ENCODE results near the gene VWA8.
A peak's percentile ranks its signal among the peaks of the same experiment; 100 is the strongest.

The VWA8 gene

DNA sequence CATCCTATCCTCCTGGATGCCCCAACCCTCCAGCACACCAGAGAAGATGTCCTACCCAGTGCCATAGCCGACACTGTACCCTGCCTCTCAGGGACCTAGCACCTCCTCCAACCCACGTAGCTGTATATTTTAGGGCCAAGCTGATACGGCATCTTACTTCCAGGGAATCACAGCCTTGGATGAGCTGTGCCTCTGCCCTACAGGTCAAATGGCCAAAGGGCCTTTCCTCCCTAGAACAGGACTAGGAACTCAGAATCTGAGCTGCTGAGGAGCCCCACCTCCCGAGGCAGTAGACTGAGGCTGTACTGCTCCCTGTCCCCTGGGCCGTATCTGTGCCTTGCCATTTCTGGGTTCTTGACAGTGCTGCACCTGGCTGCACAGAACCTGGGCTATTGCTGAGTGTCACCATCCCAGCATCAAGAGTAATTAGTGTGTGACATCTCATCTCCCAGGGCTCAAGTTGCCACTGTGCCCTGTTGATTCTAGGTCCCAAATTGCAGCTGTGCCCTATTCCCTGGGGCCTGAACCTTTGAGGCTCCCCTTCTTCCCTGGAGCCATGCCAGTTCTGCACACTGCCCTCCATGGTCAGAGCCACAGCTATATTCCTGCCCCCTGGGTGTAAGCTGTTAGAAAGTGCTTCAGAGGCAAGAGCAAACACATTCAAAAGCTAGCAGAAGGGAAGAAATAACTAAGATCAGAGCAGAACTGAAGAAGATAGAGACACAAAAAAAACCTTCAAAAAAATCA, 41.0 kb downstream of the VWA8 start:
- H3K27ac ChIP-seq, result no peak overlapping the region
- in situ Hi-C loops (cut with HindIII; ENCODE audit: low pct_ligation_motif_present, low sequenced_read_pairs), result no loop called here
- TF ChIP-seq CTCF (IDR thresholded peaks at IDR 0.05; ENCODE audit: low read depth, low read length, missing control alignments), result no peak

GRCh38 chr13:41919031-41919740, 41.7 kb downstream of the VWA8 start:
- Histone ChIP-seq H3K4me3 (ENCODE audit: low read depth, low read length) (no peak overlapping the region), H3K27me3 (replicated peaks) (no peaks in the 10 kb centered on the region), H3K36me3 (replicated peaks) (no peaks in the 10 kb centered on the region), H3K27ac (no peak overlapping the region)
- DNase-seq, result no peak
- in situ Hi-C loops (cut with HindIII; ENCODE audit: low pct_ligation_motif_present, low sequenced_read_pairs), result no loop called here
- TF ChIP-seq CTCF (IDR thresholded peaks at IDR 0.05; ENCODE audit: low read depth, low read length, missing control alignments), result no peak

More for the DNA sequence above, 41.0 kb downstream of the VWA8 start:
- Histone ChIP-seq H3K36me3 (replicated peaks) (no peaks in the 10 kb centered on the region), H3K27me3 (replicated peaks) (no peaks in the 10 kb centered on the region), H3K4me3 (ENCODE audit: low read depth, low read length) (no peak overlapping the region)
- DNase-seq, result no peak

GRCh38 chr13:41917641-41918040, 43.3 kb downstream of the VWA8 start:
- Histone ChIP-seq H3K4me3 (ENCODE audit: low read depth, low read length) (no peak overlapping the region), H3K27me3 (replicated peaks) (no peaks in the 10 kb centered on the region), H3K27ac (peak overlapping the region; percentile 81), H3K36me3 (replicated peaks) (no peaks in the 10 kb centered on the region)
- no peak for TF ChIP-seq CTCF (IDR thresholded peaks at IDR 0.05; ENCODE audit: low read depth, low read length, missing control alignments)
- in situ Hi-C loops (cut with HindIII; ENCODE audit: low pct_ligation_motif_present, low sequenced_read_pairs), result no loop called here
- peak; percentile 53 for DNase-seq

DNA sequence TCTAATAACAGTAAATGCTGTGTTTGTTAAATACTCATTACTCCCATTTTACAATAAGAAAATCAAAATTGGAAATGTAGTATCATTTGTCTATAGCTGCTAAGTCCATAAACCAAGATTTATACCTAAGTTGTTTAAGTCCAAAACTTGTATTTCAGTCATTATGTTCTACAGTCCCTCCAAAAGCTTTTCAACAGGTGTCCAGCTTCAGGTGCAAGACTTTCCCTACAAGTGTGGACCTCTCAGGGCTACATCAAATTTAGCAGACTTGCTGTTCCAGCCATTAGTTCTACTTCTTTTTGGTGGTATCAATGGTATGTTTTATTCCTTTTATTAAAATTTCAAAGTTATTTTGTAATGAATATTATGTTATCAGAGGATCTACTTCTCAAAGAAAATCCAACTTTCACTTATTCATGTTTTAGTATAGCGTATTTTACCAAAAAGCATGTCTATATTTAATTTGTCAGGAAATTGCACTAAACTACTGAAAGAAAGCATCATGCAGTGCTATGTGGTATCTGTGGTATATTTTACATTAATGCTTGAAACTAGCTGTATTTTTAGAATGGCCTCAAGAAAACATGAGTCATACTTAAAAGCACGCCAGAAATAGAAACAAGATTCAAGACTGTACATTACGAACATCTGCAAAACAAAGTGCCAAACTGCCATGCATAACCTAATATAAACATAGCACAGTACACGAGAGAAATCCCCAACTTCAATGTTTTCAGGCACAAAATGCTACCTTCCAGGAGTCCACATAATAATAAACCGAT, 44.5 kb downstream of the VWA8 start:
- no peak overlapping the region for H3K4me3 ChIP-seq (ENCODE audit: low read depth, low read length)
- in situ Hi-C loops (cut with HindIII; ENCODE audit: low pct_ligation_motif_present, low sequenced_read_pairs), result no loop called here
- no peak for TF ChIP-seq CTCF (IDR thresholded peaks at IDR 0.05; ENCODE audit: low read depth, low read length, missing control alignments)
- peak; percentile 65 for DNase-seq
- H3K36me3 ChIP-seq (replicated peaks), result no peaks in the 10 kb centered on the region
- no peaks in the 10 kb centered on the region for H3K27me3 ChIP-seq (replicated peaks)
- peak overlapping the region; percentile 81 for H3K27ac ChIP-seq

DNA sequence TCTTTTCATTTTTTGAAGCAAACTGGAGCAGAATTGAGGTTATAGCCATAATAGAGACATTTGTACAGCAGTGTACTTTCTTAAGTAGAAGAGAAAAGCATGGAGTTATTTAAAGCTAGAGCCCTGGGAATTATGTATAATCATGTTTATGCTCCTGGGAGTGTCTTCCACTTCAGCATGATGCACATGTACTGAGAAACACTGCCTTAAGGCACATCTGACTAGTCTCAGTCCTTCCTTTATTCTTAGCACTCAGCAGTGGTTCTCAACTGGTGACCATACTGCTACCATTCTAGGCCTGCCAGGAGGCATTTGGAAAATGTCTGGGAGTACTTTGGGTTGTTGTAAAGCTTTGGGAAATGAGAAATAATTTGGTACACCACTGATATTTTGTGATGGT, 45.8 kb downstream of the VWA8 start:
- no peaks in the 10 kb centered on the region for H3K27me3 ChIP-seq (replicated peaks)
- no peak for TF ChIP-seq CTCF (IDR thresholded peaks at IDR 0.05; ENCODE audit: low read depth, low read length, missing control alignments)
- DNase-seq, result no peak

More for the DNA sequence above, 45.8 kb downstream of the VWA8 start:
- Histone ChIP-seq H3K4me3 (ENCODE audit: low read depth, low read length) (no peak overlapping the region), H3K36me3 (replicated peaks) (no peaks in the 10 kb centered on the region), H3K27ac (no peak overlapping the region)
- in situ Hi-C loops (cut with HindIII; ENCODE audit: low pct_ligation_motif_present, low sequenced_read_pairs), result no loop called here
